HG02588 (cell line): ENCODE data around the gene IL17RD.

Source experiments
- ATAC-seq: cut with Tn5 transposase; IDR thresholded peaks from one replicate; pipeline ENCODE4 v1.9.1; 2021; ENCODE audit warnings: mild to moderate bottlenecking, moderate library complexity; ENCODE audit not compliant: unreplicated experiment

The IL17RD gene

GRCh38 chr3:57073628-57074027, 91.5 kb downstream of the IL17RD start:
- ATAC-seq = no peak

- ATAC-seq = no peak
Observed at GRCh38 chr3:57069503-57069902, 95.7 kb downstream of the IL17RD start.

GRCh38 chr3:57068437-57069089, 96.6 kb downstream of the IL17RD start:
- peak; percentile 96 for ATAC-seq

GRCh38 chr3:57066471-57066870, 98.7 kb downstream of the IL17RD start:
- no peak for ATAC-seq

- no peak for ATAC-seq
Observed at GRCh38 chr3:57065588-57065987, 99.6 kb downstream of the IL17RD start.

- no peak for ATAC-seq
Observed at GRCh38 chr3:57064572-57064971, 100.6 kb downstream of the IL17RD start.

- no peak for ATAC-seq
Observed at GRCh38 chr3:57064001-57064400, 101.2 kb downstream of the IL17RD start.

- ATAC-seq = no peak
Observed at GRCh38 chr3:57063032-57063431, 102.1 kb downstream of the IL17RD start.

GRCh38 chr3:57062101-57062631, 103.0 kb downstream of the IL17RD start:
- ATAC-seq = no peak

GRCh38 chr3:57061556-57061955, 103.6 kb downstream of the IL17RD start:
- ATAC-seq = no peak

GRCh38 chr3:57060089-57060821, 104.9 kb downstream of the IL17RD start, which contains the start of gene SPATA12:
Gene SPATA12 (plus strand): TSS chr3:57060664. CDS start chr3:57073695, 13,031 bp downstream.
- ATAC-seq = no peak

GRCh38 chr3:57059411-57059810, 105.7 kb downstream of the IL17RD start:
- no peak for ATAC-seq

GRCh38 chr3:57057351-57057750, 107.8 kb downstream of the IL17RD start:
- no peak for ATAC-seq

- no peak for ATAC-seq
Observed at GRCh38 chr3:57053122-57053521, 112.0 kb downstream of the IL17RD start.

GRCh38 chr3:57052662-57053061, 112.5 kb downstream of the IL17RD start:
- ATAC-seq = no peak

- ATAC-seq = no peak
Observed at GRCh38 chr3:57048728-57049127, 116.4 kb downstream of the IL17RD start.

- no peak for ATAC-seq
Observed at GRCh38 chr3:57048052-57048671, 117.0 kb downstream of the IL17RD start.

- no peak for ATAC-seq
Observed at GRCh38 chr3:57046101-57046765, 118.9 kb downstream of the IL17RD start.

GRCh38 chr3:57043518-57043917, 121.6 kb downstream of the IL17RD start:
- ATAC-seq = no peak

- no peak for ATAC-seq
Observed at GRCh38 chr3:57041674-57042073, 123.5 kb downstream of the IL17RD start.
